Ramos (cell line): ENCODE data around the gene CEP70.
"Not testable (repeated sequence)": the region's sequence is repeated elsewhere in the genome, so short reads cannot be mapped to it uniquely, and the experiment has no call there.

Experiments used
- in situ Hi-C: fragments of 300-500 bp; cut with MboI; formaldehyde crosslinking; loops from one replicate; pipeline ENCODE4 v1.14.3; 2022; ENCODE audit warnings: low sequenced_read_pairs; ENCODE audit not compliant: unreplicated experiment

The CEP70 gene

GRCh38 chr3:138594935-138595610, 1.0 kb upstream of the CEP70 start:
- in situ Hi-C loops, result loop anchor here (5.0 to 25.0 kb wide), 2 partner anchors 322 to 408 kb away; partner anchors contain the start of gene ARMC8

GRCh38 chr3:138593488-138594149, 441 bp downstream of the CEP70 start:
- in situ Hi-C loops, result loop anchor here (25.0 kb wide), 1 partner anchor 406 kb away; the partner anchor contains the start of gene ARMC8

GRCh38 chr3:138591392-138591791, 2.7 kb downstream of the CEP70 start:
- in situ Hi-C loops, result loop anchor here (25.0 kb wide), 1 partner anchor 404 kb away; the partner anchor contains the start of gene ARMC8

DNA sequence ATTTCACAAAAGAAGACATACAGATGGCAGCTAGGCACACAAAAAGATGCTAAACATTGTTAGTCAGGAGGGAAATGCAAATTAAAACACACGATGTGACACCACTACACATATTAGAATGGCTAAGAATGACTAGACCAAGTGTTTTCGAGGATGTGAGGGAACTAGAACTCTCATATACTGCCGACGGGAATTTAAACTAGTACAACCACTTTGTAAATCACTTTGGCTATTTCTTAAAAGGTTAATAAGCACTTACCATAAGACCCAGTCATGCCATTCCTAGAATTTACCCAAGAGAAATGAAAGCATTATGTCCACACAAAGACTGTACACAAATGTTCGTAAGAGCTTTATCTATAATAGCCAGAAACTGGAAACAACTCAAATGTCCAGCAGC, 5.6 kb downstream of the CEP70 start:
- in situ Hi-C loops, result loop anchor here (25.0 kb wide), 1 partner anchor 401 kb away; the partner anchor contains the start of gene ARMC8

- in situ Hi-C loops, result loop anchor here (25.0 kb wide), 1 partner anchor 400 kb away; the partner anchor contains the start of gene ARMC8
Measured at GRCh38 chr3:138587374-138587773, 6.7 kb downstream of the CEP70 start.

DNA sequence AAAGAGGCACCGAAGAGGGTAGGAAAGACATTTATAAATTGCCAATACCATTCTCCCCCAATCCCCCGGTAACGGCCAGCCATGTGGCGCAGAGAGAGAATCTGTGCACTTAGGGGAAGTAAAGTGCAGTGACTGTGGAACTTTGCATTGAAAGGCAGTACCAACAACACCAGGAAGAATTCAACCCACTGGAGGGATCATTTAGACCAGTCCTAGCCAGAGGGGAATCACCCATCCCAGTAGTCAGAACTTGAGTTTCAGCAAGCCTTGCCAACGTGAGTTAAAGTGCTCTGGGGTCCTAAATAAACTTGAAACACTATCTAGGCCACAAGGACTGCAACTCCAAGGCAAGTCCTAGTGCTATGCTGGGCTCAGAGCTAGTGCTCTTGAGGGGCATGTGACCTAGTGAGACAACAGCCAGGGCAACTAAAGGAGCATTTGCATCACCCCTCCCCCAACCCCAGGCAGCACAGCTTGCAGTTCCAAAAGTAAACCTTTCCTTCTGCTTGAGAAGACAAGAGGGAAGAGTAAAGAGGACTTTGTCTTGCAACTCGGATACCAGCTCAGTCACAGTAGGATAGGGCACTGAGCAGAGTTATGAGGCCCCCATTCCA, 15.0 kb downstream of the CEP70 start:
- in situ Hi-C loops, result loop anchor here (25.0 kb wide), 1 partner anchor 392 kb away; the partner anchor contains the start of gene ARMC8

GRCh38 chr3:138578141-138578540, 15.9 kb downstream of the CEP70 start:
- in situ Hi-C loops, result loop anchor here (25.0 kb wide), 1 partner anchor 391 kb away; the partner anchor contains the start of gene ARMC8

- in situ Hi-C loops, result no loop called here
Measured at GRCh38 chr3:138573138-138573537, 20.9 kb downstream of the CEP70 start.

DNA sequence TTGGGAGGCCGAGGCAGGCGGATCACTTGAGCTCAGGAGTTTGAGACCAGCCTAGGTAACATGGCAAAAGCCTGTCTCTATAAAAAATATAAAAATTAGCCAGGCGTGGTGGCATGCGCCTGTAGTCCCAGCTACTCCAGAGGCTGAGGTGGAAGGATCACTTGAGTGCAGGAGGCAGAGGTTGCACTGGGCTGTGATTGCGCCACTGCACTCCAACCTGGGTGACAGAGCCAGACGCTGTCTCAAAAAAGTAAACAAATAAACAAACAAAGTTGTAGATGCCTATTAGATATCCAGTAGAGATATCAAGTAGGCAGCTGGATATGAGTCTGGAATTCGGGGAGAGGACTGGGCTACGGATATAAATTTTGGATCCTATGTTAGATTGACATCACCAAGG, 24.4 kb downstream of the CEP70 start:
- in situ Hi-C loops, result not testable (repeated sequence)

- in situ Hi-C loops, result no loop called here
Measured at GRCh38 chr3:138569090-138569489, 25.0 kb downstream of the CEP70 start.

DNA sequence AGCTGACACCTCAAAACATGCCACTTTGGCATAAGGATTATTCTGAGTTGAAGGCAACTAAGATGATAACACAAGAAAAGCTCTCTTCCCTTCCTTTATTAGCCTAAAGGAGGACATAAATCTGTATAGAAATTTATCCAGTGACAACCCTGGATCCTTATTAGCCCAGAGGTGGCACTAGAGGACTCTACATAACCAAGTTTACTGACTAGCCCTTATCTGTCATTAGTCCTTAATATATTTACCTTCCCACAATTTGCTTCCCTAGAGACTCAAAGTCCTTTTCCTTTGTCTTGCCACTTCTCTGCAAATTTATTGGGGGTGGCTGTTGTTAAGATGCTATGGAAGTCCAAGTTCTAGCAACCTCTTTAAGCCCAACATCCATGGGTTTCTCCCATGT, 26.7 kb downstream of the CEP70 start:
- in situ Hi-C loops, result no loop called here

DNA sequence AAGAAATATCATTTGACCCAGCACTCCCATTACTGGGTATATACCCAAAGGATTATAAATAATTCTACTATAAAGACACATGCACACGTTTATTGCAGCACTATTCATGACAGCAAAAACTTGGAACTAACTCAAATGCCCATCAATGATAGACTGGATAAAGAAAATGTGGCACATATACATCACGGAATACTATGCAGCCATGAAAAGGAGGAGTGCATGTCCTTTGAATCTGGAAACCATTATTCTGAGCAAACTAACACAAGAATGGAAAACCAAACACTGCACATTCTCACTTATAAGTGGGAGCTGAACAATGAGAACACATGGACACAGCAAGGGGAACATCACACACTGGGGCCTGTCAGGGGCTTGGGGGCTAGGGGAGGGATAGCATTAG, 27.8 kb downstream of the CEP70 start:
- in situ Hi-C loops, result not testable (repeated sequence)

GRCh38 chr3:138562902-138563301, 31.2 kb downstream of the CEP70 start:
- in situ Hi-C loops, result not testable (repeated sequence)

- in situ Hi-C loops, result no loop called here
Measured at GRCh38 chr3:138560501-138560900, 33.6 kb downstream of the CEP70 start.

- in situ Hi-C loops, result no loop called here
Measured at GRCh38 chr3:138559134-138559533, 34.9 kb downstream of the CEP70 start.

GRCh38 chr3:138554775-138555174, 39.3 kb downstream of the CEP70 start:
- in situ Hi-C loops, result not testable (repeated sequence)

DNA sequence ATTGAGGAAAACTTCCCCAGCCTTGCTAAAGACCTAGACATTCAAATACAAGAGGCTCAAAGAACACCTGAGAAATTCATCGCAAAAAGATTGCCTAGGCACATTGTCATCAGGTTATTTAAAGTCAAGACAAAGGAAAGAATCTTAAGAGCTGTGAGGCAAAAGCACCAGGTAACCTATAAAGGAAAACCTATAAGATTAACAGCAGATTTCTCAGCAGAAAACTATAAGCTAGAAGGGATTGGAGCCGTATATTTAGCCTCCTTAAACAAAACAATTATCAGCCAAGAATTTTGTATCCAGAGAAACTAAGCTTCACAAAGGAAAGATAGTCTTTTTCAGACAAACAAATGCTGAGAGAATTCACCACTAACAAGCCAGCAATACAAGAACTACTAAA, 43.1 kb downstream of the CEP70 start:
- in situ Hi-C loops, result not testable (repeated sequence)

- in situ Hi-C loops, result no loop called here
Measured at GRCh38 chr3:138549179-138549977, 44.7 kb downstream of the CEP70 start.

GRCh38 chr3:138547342-138547975, 46.6 kb downstream of the CEP70 start:
- in situ Hi-C loops, result no loop called here

GRCh38 chr3:138544546-138544945, 49.5 kb downstream of the CEP70 start:
- in situ Hi-C loops, result no loop called here
